ENCODE results near the gene CIB4.

GRCh38 chr2:26609205-26609631 lies 31.9 kb downstream of the CIB4 start:
- no peak for TF ChIP-seq YY1 (IDR thresholded peaks at IDR 0.05; ENCODE audit: borderline replicate concordance in 1 of 3, control insufficient read depth in 1 of 3, extremely low read depth in 1 of 3, insufficient read depth in 3 of 3, insufficient read length in 1 of 3, insufficient replicate concordance in 2 of 3, low read depth in 1 of 3, low read length in 2 of 3)
- TF ChIP-seq RFX5 (IDR thresholded peaks at IDR 0.05; ENCODE audit: low read depth, low read length) = no peak
- no peak for TF ChIP-seq RCOR1 (IDR thresholded peaks at IDR 0.05; ENCODE audit: borderline replicate concordance in 1 of 2, low read depth in 2 of 2, low read length in 2 of 2)
- TF ChIP-seq JUN (IDR thresholded peaks at IDR 0.05; ENCODE audit: borderline replicate concordance, low read depth, low read length) = no peak
- no peak for TF ChIP-seq JUN (CRISPR knock-in tag; IDR thresholded peaks at IDR 0.05; ENCODE audit: borderline replicate concordance)
- no peak for TF ChIP-seq CREB1 (IDR thresholded peaks at IDR 0.05)
- TF ChIP-seq CREB1 (CRISPR knock-in tag; IDR thresholded peaks at IDR 0.05) = no peak
- TF ChIP-seq, protein P1, sequence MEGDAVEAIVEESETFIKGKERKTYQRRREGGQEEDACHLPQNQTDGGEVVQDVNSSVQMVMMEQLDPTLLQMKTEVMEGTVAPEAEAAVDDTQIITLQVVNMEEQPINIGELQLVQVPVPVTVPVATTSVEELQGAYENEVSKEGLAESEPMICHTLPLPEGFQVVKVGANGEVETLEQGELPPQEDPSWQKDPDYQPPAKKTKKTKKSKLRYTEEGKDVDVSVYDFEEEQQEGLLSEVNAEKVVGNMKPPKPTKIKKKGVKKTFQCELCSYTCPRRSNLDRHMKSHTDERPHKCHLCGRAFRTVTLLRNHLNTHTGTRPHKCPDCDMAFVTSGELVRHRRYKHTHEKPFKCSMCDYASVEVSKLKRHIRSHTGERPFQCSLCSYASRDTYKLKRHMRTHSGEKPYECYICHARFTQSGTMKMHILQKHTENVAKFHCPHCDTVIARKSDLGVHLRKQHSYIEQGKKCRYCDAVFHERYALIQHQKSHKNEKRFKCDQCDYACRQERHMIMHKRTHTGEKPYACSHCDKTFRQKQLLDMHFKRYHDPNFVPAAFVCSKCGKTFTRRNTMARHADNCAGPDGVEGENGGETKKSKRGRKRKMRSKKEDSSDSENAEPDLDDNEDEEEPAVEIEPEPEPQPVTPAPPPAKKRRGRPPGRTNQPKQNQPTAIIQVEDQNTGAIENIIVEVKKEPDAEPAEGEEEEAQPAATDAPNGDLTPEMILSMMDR (IDR thresholded peaks at IDR 0.05 in 2 of 3, conservative IDR thresholded peaks at IDR 0.05 in 1 of 3; ENCODE audit: insufficient read depth in 2 of 3, low read depth in 1 of 3, low read length in 3 of 3) = no peak
- TF ChIP-seq ZNF274 (IDR thresholded peaks at IDR 0.05; ENCODE audit: borderline replicate concordance, low read depth, low read length) = no peak
- no peak for TF ChIP-seq SIN3B (IDR thresholded peaks at IDR 0.05; ENCODE audit: low read depth)
